ENCODE data around the gene DSCAML1. TPM values are rescaled to one million over a fixed set of nuclear protein-coding genes. Genes with fewer than 3 reads are reported as not detected.

Gene DSCAML1
- total RNA-seq, 1 donor from 2014 or later, result 0.09 TPM

GRCh38 chr11:117704395-117705100, 92.5 kb downstream of the DSCAML1 start:
- H3K4me1 Mint-ChIP-seq, result peaks cover 32% of the 10 kb centered on the region
- no peak for TF ChIP-seq CTCF (conservative IDR thresholded peaks at IDR 0.05)
- DNase-seq (ENCODE audit: low read depth, low spot score), result no peak
- peaks cover 18% of the 10 kb centered on the region for H3K27me3 Mint-ChIP-seq (ENCODE audit: low read depth)
- H3K9me3 Mint-ChIP-seq, result no peaks in the 10 kb centered on the region
- H3K4me3 Mint-ChIP-seq, result no peak overlapping the region
- no peaks in the 10 kb centered on the region for H3K36me3 Mint-ChIP-seq (ENCODE audit: low read depth)
- H3K27ac Mint-ChIP-seq (ENCODE audit: unreplicated experiment), result no peak overlapping the region

DNA sequence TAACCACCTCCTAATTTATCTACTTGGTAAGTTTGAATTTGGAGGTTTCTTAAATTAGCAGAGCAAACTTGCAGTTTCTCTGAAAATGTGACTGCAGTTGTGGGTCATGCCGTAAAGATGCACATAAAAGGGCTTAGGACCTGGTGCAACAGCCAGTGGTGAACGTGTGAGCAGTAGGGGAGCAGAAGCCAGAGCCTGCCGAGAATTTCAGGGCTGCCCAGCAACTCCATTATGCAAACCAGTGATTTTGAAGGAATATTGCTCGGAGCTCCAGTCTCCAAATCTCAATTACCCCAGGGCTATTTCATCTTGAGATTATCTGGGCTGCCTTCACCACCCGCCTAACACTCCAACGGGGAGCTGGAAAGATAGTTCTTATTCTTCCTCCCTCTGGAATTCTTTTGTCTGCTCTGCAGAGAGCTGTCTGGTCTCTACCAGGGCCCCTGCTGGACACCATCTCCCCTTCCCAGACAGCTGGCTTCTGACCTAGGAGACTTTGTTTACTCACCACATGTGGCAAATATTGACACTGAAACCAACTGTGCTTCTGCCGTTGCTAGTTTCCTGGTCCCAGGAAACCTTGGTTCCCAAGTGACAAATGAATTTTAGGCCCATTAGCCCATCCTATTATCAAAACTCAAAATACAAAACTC, 93.9 kb downstream of the DSCAML1 start:
- H3K27me3 Mint-ChIP-seq (ENCODE audit: low read depth), result peaks cover 23% of the 10 kb centered on the region
- DNase-seq (ENCODE audit: low read depth, low spot score), result no peak
- no peaks in the 10 kb centered on the region for H3K36me3 Mint-ChIP-seq (ENCODE audit: low read depth)
- no peak overlapping the region for H3K27ac Mint-ChIP-seq (ENCODE audit: unreplicated experiment)
- no peak for TF ChIP-seq CTCF (conservative IDR thresholded peaks at IDR 0.05)
- H3K4me1 Mint-ChIP-seq, result peaks cover 32% of the 10 kb centered on the region
- H3K9me3 Mint-ChIP-seq, result no peaks in the 10 kb centered on the region
- H3K4me3 Mint-ChIP-seq, result no peak overlapping the region

- Mint-ChIP-seq H3K4me3 (no peak overlapping the region), H3K27me3 (ENCODE audit: low read depth) (peaks cover 18% of the 10 kb centered on the region), H3K27ac (ENCODE audit: unreplicated experiment) (no peak overlapping the region), H3K36me3 (ENCODE audit: low read depth) (no peaks in the 10 kb centered on the region), H3K4me1 (peaks cover 32% of the 10 kb centered on the region), H3K9me3 (no peaks in the 10 kb centered on the region)
- no peak for DNase-seq (ENCODE audit: low read depth, low spot score)
- TF ChIP-seq CTCF (conservative IDR thresholded peaks at IDR 0.05), result no peak
Measured at GRCh38 chr11:117701781-117702180, 95.2 kb downstream of the DSCAML1 start.

DNA sequence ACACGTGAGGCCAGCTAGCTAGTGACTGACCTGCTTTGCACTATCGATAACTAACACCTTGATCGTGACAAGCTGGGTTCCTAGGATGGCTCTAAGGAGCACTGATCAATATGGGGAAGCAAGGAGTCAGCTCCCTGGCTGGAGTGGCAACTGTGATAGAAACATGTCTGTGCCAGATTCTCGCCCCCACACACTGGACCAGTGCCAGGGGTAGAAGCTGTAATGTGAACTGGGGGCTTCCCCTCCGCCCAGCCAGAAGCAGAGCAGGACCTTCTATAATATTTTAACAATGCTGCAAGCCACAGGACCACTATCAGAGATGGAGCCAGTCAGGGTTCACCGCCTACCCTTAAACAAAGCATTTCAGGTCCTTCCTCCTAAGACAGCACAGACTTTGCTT, 96.5 kb downstream of the DSCAML1 start:
- no peak for DNase-seq (ENCODE audit: low read depth, low spot score)
- Mint-ChIP-seq H3K27ac (ENCODE audit: unreplicated experiment) (no peak overlapping the region), H3K4me1 (peaks cover 32% of the 10 kb centered on the region), H3K9me3 (no peaks in the 10 kb centered on the region), H3K4me3 (no peak overlapping the region), H3K27me3 (ENCODE audit: low read depth) (peaks cover 18% of the 10 kb centered on the region), H3K36me3 (ENCODE audit: low read depth) (no peaks in the 10 kb centered on the region)
- TF ChIP-seq CTCF (conservative IDR thresholded peaks at IDR 0.05), result no peak

DNA sequence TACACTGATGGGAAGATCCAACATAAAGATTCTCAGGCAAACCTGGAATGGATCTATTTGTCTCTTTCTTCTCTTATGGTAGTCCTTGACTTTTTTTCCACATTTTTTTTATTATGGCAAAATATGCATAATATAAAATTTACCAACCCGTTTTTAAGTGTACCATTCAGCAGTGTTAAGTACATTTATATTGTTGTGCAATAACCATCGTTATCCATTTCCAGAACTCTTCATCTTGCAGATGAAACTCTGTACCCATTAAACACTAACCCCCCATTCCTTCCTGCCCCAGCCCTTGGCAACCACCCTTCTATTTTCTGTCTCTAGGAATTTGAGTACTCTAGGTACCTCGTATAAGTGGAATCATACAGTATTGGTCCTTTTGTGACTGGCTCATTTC, 99.7 kb downstream of the DSCAML1 start:
- H3K36me3 Mint-ChIP-seq (ENCODE audit: low read depth), result no peaks in the 10 kb centered on the region
- no peak overlapping the region for H3K4me3 Mint-ChIP-seq
- no peaks in the 10 kb centered on the region for H3K9me3 Mint-ChIP-seq
- no peak overlapping the region for H3K27ac Mint-ChIP-seq (ENCODE audit: unreplicated experiment)
- peaks cover 13% of the 10 kb centered on the region for H3K27me3 Mint-ChIP-seq (ENCODE audit: low read depth)
- H3K4me1 Mint-ChIP-seq, result peaks cover 14% of the 10 kb centered on the region
- no peak for TF ChIP-seq CTCF (conservative IDR thresholded peaks at IDR 0.05)
- no peak for DNase-seq (ENCODE audit: low read depth, low spot score)

All from neural crest cell (in vitro differentiated cells).